Natural killer cell (primary cell): ENCODE data around the gene PROM1. TPM values are rescaled to one million over a fixed set of nuclear protein-coding genes. Genes with fewer than 3 reads are reported as not detected.

Experiments
- ATAC-seq, 3 donors: fragments of 150-1000 bp in 2 of 3; fragments of 200-7000 bp in 1 of 3; cut with Tn5 transposase; 1 replicate in 1 of 3; 2 replicates in 2 of 3; pipeline ENCODE4 v1.10.0; 2021; ENCODE audit warnings: mild to moderate bottlenecking in 2 of 3, moderate library complexity in 2 of 3
- DNase-seq, 2 donors: peaks; one replicate each; pipeline versions ENCODE4 v3.0.0 to v3.0.0-alpha.2; 2013 to 2021; ENCODE audit warnings: mixed read lengths in 1 of 2
- H3K27ac ChIP-seq: one replicate; pipeline ENCODE4 v1.5.1; 2013; ENCODE audit warnings: mild to moderate bottlenecking, low read length
- H3K27me3 ChIP-seq: one replicate; pipeline ENCODE4 v1.6.1; 2013; ENCODE audit warnings: low read length; ENCODE audit not compliant: control insufficient read depth, insufficient read depth
- H3K36me3 ChIP-seq: one replicate; pipeline ENCODE4 v1.6.1; 2013; ENCODE audit warnings: low read length; ENCODE audit not compliant: control insufficient read depth, insufficient read depth
- H3K4me1 ChIP-seq: one replicate; pipeline ENCODE4 v1.6.1; 2013; ENCODE audit warnings: low read length; ENCODE audit not compliant: control insufficient read depth, insufficient read depth
- H3K4me3 ChIP-seq: one replicate; pipeline ENCODE4 v1.5.1; 2013; ENCODE audit warnings: low read length
- H3K9me3 ChIP-seq: one replicate; pipeline ENCODE4 v1.6.1; 2013; ENCODE audit warnings: low read length; ENCODE audit not compliant: control insufficient read depth, insufficient read depth
- H3K27ac Mint-ChIP-seq, 2 donors: one replicate each; pipeline ENCODE4 v1.8.0; 2022; ENCODE audit warnings: mild to moderate bottlenecking in 2 of 2, mixed read lengths in 2 of 2, moderate library complexity in 1 of 2
- H3K27me3 Mint-ChIP-seq, 2 donors: one replicate each; pipeline ENCODE4 v1.8.0; 2022; ENCODE audit warnings: low read depth in 2 of 2, mixed read lengths in 2 of 2
- H3K36me3 Mint-ChIP-seq: one replicate; pipeline ENCODE4 v1.8.0; 2022; ENCODE audit warnings: mixed read lengths
- H3K4me1 Mint-ChIP-seq, 2 donors: one replicate each; pipeline ENCODE4 v1.8.0; 2022; ENCODE audit warnings: mixed read lengths in 2 of 2
- H3K4me3 Mint-ChIP-seq: one replicate; pipeline ENCODE4 v1.8.0; 2022; ENCODE audit warnings: mild to moderate bottlenecking, moderate library complexity, mixed read lengths
- H3K9me3 Mint-ChIP-seq, 2 donors: one replicate each; pipeline ENCODE4 v1.8.0; 2022; ENCODE audit warnings: mixed read lengths in 2 of 2
- WGBS: methylation state at CpG from one replicate; pipeline ENCODE4 v1.1.7; 2013; ENCODE audit warnings: missing lambda C conversion rate; ENCODE audit not compliant: insufficient coverage; 5-methylcytosine and 5-hydroxymethylcytosine counted together
- intact Hi-C: fragments of 100-400 bp; cut with micrococcal nuclease; formaldehyde crosslinking; loops from one replicate; pipeline ENCODE4 v1.14.2; 2022
- total RNA-seq, 4 donors: library from RNA; stranded (reverse); fragments of 120-200 nt in 1 of 4; gene quantifications; one replicate each; pipeline versions ENCODE4 v1.2.3 to v1.2.4, GENCODE V29; 2013 to 2022
- TF ChIP-seq, protein P1 (sequence below): fragments of 200-600 bp; IDR thresholded peaks from one replicate; pipeline ENCODE4 v1.8.0; 2022; ENCODE audit warnings: antibody characterized with exemption

PROM1 gene
- total RNA-seq, 3 donors from 2014 or later (not counting 1 experiment from before 2014, with no cell fraction given) = not detected

- Mint-ChIP-seq H3K36me3 (no peaks in the 10 kb centered on the region), H3K4me1 (no peaks in the 10 kb centered on the region), H3K9me3 (no peaks in the 10 kb centered on the region), H3K27ac (no peak overlapping the region), H3K4me3 (no peak overlapping the region), H3K27me3 (peaks cover 1 to 3% of the 10 kb centered on the region in 2 donors)
- TF ChIP-seq, protein P1, sequence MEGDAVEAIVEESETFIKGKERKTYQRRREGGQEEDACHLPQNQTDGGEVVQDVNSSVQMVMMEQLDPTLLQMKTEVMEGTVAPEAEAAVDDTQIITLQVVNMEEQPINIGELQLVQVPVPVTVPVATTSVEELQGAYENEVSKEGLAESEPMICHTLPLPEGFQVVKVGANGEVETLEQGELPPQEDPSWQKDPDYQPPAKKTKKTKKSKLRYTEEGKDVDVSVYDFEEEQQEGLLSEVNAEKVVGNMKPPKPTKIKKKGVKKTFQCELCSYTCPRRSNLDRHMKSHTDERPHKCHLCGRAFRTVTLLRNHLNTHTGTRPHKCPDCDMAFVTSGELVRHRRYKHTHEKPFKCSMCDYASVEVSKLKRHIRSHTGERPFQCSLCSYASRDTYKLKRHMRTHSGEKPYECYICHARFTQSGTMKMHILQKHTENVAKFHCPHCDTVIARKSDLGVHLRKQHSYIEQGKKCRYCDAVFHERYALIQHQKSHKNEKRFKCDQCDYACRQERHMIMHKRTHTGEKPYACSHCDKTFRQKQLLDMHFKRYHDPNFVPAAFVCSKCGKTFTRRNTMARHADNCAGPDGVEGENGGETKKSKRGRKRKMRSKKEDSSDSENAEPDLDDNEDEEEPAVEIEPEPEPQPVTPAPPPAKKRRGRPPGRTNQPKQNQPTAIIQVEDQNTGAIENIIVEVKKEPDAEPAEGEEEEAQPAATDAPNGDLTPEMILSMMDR = no peak
- Histone ChIP-seq H3K27me3 (no peaks in the 10 kb centered on the region), H3K4me3 (no peak overlapping the region), H3K9me3 (no peaks in the 10 kb centered on the region), H3K4me1 (no peaks in the 10 kb centered on the region), H3K27ac (no peak overlapping the region), H3K36me3 (no peaks in the 10 kb centered on the region)
- intact Hi-C loops = no loop called here
- no peak for ATAC-seq
- 86% methylated on average over 15 of the region's 15 CpGs for WGBS
- DNase-seq = no peak
These were observed 35.0 kb downstream of the PROM1 start for GRCh38 chr4:16048619-16049419.

DNA sequence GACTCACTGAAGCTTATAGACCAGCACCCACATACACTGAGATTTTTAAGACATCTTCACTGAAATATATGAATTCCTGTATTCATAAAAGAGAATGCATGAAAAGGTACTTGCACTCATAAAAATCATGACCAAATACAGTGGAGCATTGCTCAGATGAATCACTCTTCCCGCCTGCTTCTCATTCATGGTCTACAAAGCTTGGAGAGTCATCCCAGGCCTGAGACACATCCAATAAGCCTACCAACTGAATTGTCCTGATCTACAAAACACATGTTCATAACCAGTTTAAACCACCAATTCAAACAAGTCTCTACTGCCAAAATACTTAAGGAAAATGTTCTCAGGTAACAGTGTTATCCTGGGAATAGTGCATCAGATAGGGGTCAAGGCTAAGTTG, 38.1 kb downstream of the PROM1 start:
- WGBS = 85% methylated on average over 1 of the region's 1 CpG
- no peak for DNase-seq
- Mint-ChIP-seq H3K4me1 (no peaks in the 10 kb centered on the region), H3K27ac (no peak overlapping the region), H3K36me3 (no peaks in the 10 kb centered on the region), H3K9me3 (no peaks in the 10 kb centered on the region), H3K27me3 (peaks cover 0 to 3% of the 10 kb centered on the region in 2 donors), H3K4me3 (no peak overlapping the region)
- TF ChIP-seq, protein P1 = no peak
- H3K27ac ChIP-seq = no peak overlapping the region
- ATAC-seq = no peak
- no peaks in the 10 kb centered on the region for H3K27me3 ChIP-seq
- no peak overlapping the region for H3K4me3 ChIP-seq
- H3K36me3 ChIP-seq = no peaks in the 10 kb centered on the region
- H3K9me3 ChIP-seq = no peaks in the 10 kb centered on the region
- intact Hi-C loops = no loop called here
- H3K4me1 ChIP-seq = no peaks in the 10 kb centered on the region

DNA sequence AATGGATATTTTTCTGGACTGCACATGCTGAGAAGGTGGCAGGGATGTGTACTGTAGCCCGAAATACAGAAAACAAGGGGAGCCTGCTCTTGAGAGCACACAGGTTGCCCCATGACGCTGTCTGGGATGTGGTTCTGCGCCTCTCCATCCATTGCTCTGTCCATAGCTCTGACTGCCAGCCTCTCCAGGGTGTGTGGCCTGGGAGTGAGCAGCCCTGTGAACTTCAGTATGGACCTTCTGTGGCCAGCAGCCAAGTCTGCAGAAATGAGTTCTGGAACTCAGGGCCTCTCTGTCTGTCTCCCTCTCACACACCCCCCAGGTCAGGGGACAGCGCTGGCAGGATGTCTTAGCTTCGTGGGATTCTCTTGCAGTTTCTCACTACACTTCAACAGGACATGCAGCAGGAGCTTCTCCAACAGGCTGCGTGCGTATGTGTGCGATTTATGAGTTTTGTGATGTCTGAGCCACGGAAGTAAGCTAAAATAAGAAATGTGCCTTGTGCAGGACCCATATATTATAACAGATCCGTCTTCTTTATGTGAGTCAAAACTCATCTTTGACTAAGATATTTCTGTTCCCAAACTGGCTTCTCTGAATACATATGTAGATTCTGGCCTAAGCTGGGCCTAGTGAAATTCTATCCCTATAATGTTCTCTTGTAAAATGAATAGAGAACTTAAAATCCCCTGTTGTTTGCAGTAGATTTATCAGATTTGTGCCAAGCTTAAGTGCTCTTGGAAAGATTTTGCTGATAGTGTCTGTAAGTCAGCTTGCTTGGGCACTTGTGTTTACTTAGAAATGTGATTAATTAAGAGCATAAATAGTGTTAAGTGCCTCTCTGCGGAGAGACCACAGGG, 40.0 kb downstream of the PROM1 start:
- Histone ChIP-seq H3K9me3 (no peaks in the 10 kb centered on the region), H3K4me3 (no peak overlapping the region), H3K36me3 (no peaks in the 10 kb centered on the region), H3K27me3 (no peaks in the 10 kb centered on the region), H3K27ac (no peak overlapping the region), H3K4me1 (no peaks in the 10 kb centered on the region)
- Mint-ChIP-seq H3K4me3 (no peak overlapping the region), H3K36me3 (no peaks in the 10 kb centered on the region), H3K9me3 (no peaks in the 10 kb centered on the region), H3K27me3 (peaks cover 0 to 6% of the 10 kb centered on the region in 2 donors), H3K27ac (no peak overlapping the region), H3K4me1 (no peaks in the 10 kb centered on the region)
- intact Hi-C loops = no loop called here
- ATAC-seq = no peak
- WGBS = 70% methylated on average over 7 of the region's 11 CpGs
- TF ChIP-seq, protein P1 = no peak
- DNase-seq = no peak
